NOMO-1 treated with DMSO at 0.1 percent for 48 hours (cell line): ENCODE measurements around the gene EFEMP2.
"Not testable (repeated sequence)": the region's sequence is repeated elsewhere in the genome, so short reads cannot be mapped to it uniquely, and the experiment has no call there.

Experiments
- DNase-seq: peaks from one replicate; lab custom pipeline; 2025; ENCODE audit not compliant: unreplicated experiment; lab: John Stamatoyannopoulos, UW

Gene EFEMP2

GRCh38 chr11:65900125-65900898, 27.7 kb upstream of the EFEMP2 start, which contains the start of gene FOSL1:
Gene FOSL1, minus strand, starts transcription at chr11:65900388. Its CDS starts 49 bp downstream, at chr11:65900339.
- peak; percentile 82 for DNase-seq

GRCh38 chr11:65899356-65900124, 26.9 kb upstream of the EFEMP2 start:
- peak; percentile 46 for DNase-seq

GRCh38 chr11:65898656-65899355, 26.2 kb upstream of the EFEMP2 start:
- DNase-seq = no peak

GRCh38 chr11:65897020-65897471, 24.4 kb upstream of the EFEMP2 start:
- DNase-seq = no peak

GRCh38 chr11:65896034-65896999, 23.7 kb upstream of the EFEMP2 start:
- no peak for DNase-seq

- DNase-seq = no peak
Observed at GRCh38 chr11:65895482-65895981, 22.9 kb upstream of the EFEMP2 start.

- DNase-seq = peak; percentile 14
Observed at GRCh38 chr11:65894034-65894591, 21.5 kb upstream of the EFEMP2 start.

- DNase-seq = no peak
Observed at GRCh38 chr11:65892661-65893317, 20.2 kb upstream of the EFEMP2 start.

GRCh38 chr11:65892137-65892540, 19.5 kb upstream of the EFEMP2 start:
- not testable (repeated sequence) for DNase-seq

- no peak for DNase-seq
Observed at GRCh38 chr11:65891219-65892136, 18.9 kb upstream of the EFEMP2 start.

- peak; percentile 87 for DNase-seq
Observed at GRCh38 chr11:65890324-65891218, 18.0 kb upstream of the EFEMP2 start, which contains the start of gene CCDC85B. Gene CCDC85B, plus strand, starts transcription at chr11:65890673. Its CDS starts 111 bp downstream, at chr11:65890784.

- DNase-seq = peak; percentile 97
Observed at GRCh38 chr11:65888163-65888814, 15.7 kb upstream of the EFEMP2 start, which contains the start of gene FIBP. Gene FIBP, minus strand, starts transcription at chr11:65888471. Its CDS starts 53 bp downstream, at chr11:65888418.

GRCh38 chr11:65887723-65888162, 15.1 kb upstream of the EFEMP2 start:
- DNase-seq = no peak

- no peak for DNase-seq
Observed at GRCh38 chr11:65886826-65887722, 14.5 kb upstream of the EFEMP2 start.

GRCh38 chr11:65885808-65886536, 13.4 kb upstream of the EFEMP2 start:
- no peak for DNase-seq
